ENCODE data around the gene DLG2. TPM values are rescaled to one million over a fixed set of nuclear protein-coding genes. Genes with fewer than 3 reads are reported as not detected.

The DLG2 gene
- total and polyA plus RNA-seq, 2 of the 4 experiments (the other 2 are of a cell fraction): 0.31 to 0.36 TPM

DNA sequence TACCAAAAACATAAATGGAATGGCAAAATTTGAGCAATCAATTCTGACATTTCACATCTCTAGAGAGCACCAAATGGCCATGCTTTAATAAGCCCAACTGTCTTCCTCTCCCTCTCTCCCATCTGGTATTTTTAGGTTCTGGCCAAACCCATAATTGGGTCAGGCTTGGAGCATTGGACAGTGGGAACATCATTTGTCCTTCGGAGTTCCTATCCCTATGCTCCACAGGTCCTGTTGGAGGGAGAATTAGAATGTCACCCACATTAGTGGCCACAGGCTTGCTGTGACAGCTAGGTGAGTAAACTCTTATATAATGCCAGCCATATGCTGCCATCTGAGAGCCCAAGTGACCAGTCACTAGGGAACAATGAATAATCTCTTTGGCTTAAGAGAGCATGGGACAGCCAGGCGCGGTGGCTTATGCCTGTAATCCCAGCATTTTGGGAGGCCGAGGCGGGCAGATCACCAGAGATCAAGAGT, 2090.0 kb downstream of the DLG2 start:
- H3K79me1 ChIP-seq (ENCODE audit: low read depth in 1 of 2, low read length in 2 of 2): no peaks in the 10 kb centered on the region
- no peak overlapping the region for H3K14ac ChIP-seq (replicated peaks; ENCODE audit: low read depth, low read length)
- ChIA-PET CTCF (no interaction called here), POLR2A (ENCODE audit: unreplicated experiment) (no interaction called here)
- no peak for ATAC-seq (ENCODE audit: low read depth)
- H3K4ac ChIP-seq (ENCODE audit: low read depth, low read length): no peak overlapping the region
- H3K27me3 ChIP-seq (ENCODE audit: control insufficient read depth, insufficient read depth, low read length): no peaks in the 10 kb centered on the region
- H2AFZ ChIP-seq (replicated peaks; ENCODE audit: low read length, poor library complexity): no peak overlapping the region
- H3K4me2 ChIP-seq (ENCODE audit: low read depth, low read length): no peak overlapping the region
- H3K56ac ChIP-seq (ENCODE audit: extremely low read depth, insufficient read depth, low read length): no peak overlapping the region
- intact Hi-C loops (cut with micrococcal nuclease) (no loop called here), dilution Hi-C loops (cut with HindIII; ENCODE audit: low sequenced_read_pairs, unreplicated experiment) (no loop called here), in situ Hi-C loops (cut with MboI; ENCODE audit: low sequenced_read_pairs) (no loop called here)
- H3K9me1 ChIP-seq (ENCODE audit: insufficient read depth, low read length): peaks cover 3% of the 10 kb centered on the region; the same call in 1 of the 2 replicates
- no peak overlapping the region for H3K9ac ChIP-seq (ENCODE audit: low read depth, low read length)
- H3K36me3 ChIP-seq (ENCODE audit: control insufficient read depth, insufficient read depth, low read length): no peaks in the 10 kb centered on the region
- H4K5ac ChIP-seq (ENCODE audit: low read depth, low read length): no peak overlapping the region
- no peak overlapping the region for H3K18ac ChIP-seq (ENCODE audit: low read depth, low read length)
- no peak overlapping the region for H3K27ac ChIP-seq (ENCODE audit: insufficient read depth, low read length)
- 89% methylated on average over 4 of the region's 5 CpGs; no CpG with 5 or more reads in 1 of the 2 experiments for WGBS, 2 experiments (ENCODE audit: extremely low coverage in 2 of 2, insufficient read length in 1 of 2)
- DNase-seq: no peak
- no peak overlapping the region for H2AK9ac ChIP-seq (replicated peaks; ENCODE audit: low read depth, low read length, poor library complexity)
- no peak overlapping the region for H2AK5ac ChIP-seq (ENCODE audit: low read depth, low read length)
- H2BK15ac ChIP-seq (ENCODE audit: low read depth, low read length): no peak overlapping the region
- H3K23ac ChIP-seq (ENCODE audit: low read depth, low read length): no peak overlapping the region
- H2BK20ac ChIP-seq (ENCODE audit: low read depth, low read length): no peak overlapping the region
- H2BK5ac ChIP-seq (ENCODE audit: low read depth, low read length, poor library complexity, severe bottlenecking): no peak overlapping the region
- no peak overlapping the region for H3K4me3 ChIP-seq (ENCODE audit: insufficient read depth, low read depth, low read length)
- no TSS peak for BruUV-seq (replicated peaks)
- H4K8ac ChIP-seq (ENCODE audit: low read depth in 2 of 2, low read length in 2 of 2): no peak overlapping the region
- no peaks in the 10 kb centered on the region for H3K9me3 ChIP-seq (ENCODE audit: control insufficient read depth, insufficient read depth, low read length)
- H3K4me1 ChIP-seq (ENCODE audit: control insufficient read depth, insufficient read depth, low read length): peaks cover 3% of the 10 kb centered on the region
- TF ChIP-seq SMC3 (IDR thresholded peaks at IDR 0.05; ENCODE audit: low read depth, low read length) (no peak), POLR2A (IDR thresholded peaks at IDR 0.05; ENCODE audit: low read depth, low read length) (no peak), CHD1 (IDR thresholded peaks at IDR 0.05; ENCODE audit: low read depth, low read length) (no peak)
- no peaks in the 10 kb centered on the region for H4K20me1 ChIP-seq (ENCODE audit: insufficient read depth, low read length)
- H4K91ac ChIP-seq (ENCODE audit: insufficient read depth, low read depth, low read length): no peak overlapping the region
- H2BK120ac ChIP-seq (ENCODE audit: low read depth, low read length): no peak overlapping the region

Measured in IMR-90 (cell line).